Measurements from ENCODE around the gene ZBTB16.

ZBTB16 gene

GRCh38 chr11:114218508-114218907 is 159.0 kb downstream of the ZBTB16 start:
- no peak for DNase-seq

- no peak for DNase-seq
Observed at GRCh38 chr11:114219559-114220349, 160.2 kb downstream of the ZBTB16 start.

- no peak for DNase-seq
Observed at GRCh38 chr11:114221037-114221436, 161.5 kb downstream of the ZBTB16 start.

GRCh38 chr11:114225661-114226060 is 166.2 kb downstream of the ZBTB16 start:
- no peak for DNase-seq

- no peak for DNase-seq
Observed at GRCh38 chr11:114226356-114226755, 166.8 kb downstream of the ZBTB16 start.

GRCh38 chr11:114228435-114229411 is 169.2 kb downstream of the ZBTB16 start:
- DNase-seq, result no peak

GRCh38 chr11:114230031-114230704 is 170.7 kb downstream of the ZBTB16 start:
- DNase-seq, result no peak

GRCh38 chr11:114232400-114233059 is 173.0 kb downstream of the ZBTB16 start:
- DNase-seq, result no peak

GRCh38 chr11:114233755-114234154 is 174.2 kb downstream of the ZBTB16 start:
- DNase-seq, result no peak

- no peak for DNase-seq
Observed at GRCh38 chr11:114236829-114237228, 177.3 kb downstream of the ZBTB16 start.

GRCh38 chr11:114237321-114238280 is 178.1 kb downstream of the ZBTB16 start:
- no peak for DNase-seq

- DNase-seq, result no peak
Observed at GRCh38 chr11:114239753-114240161, 180.2 kb downstream of the ZBTB16 start.

GRCh38 chr11:114242032-114242431 is 182.5 kb downstream of the ZBTB16 start:
- no peak for DNase-seq

GRCh38 chr11:114243461-114244372 is 184.2 kb downstream of the ZBTB16 start:
- no peak for DNase-seq

GRCh38 chr11:114244726-114245394 is 185.3 kb downstream of the ZBTB16 start:
- no peak for DNase-seq

GRCh38 chr11:114246321-114247069 is 187.0 kb downstream of the ZBTB16 start:
- no peak for DNase-seq

GRCh38 chr11:114247070-114247789 is 187.7 kb downstream of the ZBTB16 start:
- DNase-seq, result no peak

- no peak for DNase-seq
Observed at GRCh38 chr11:114250180-114250579, 190.7 kb downstream of the ZBTB16 start.

Data from activated effector memory CD4-positive, alpha-beta T cell treated with Interleukin-2 at 50 U/mL for 16 hours (primary cell).